AG04450 (cell line): ENCODE measurements around the gene CPNE5. TPM values are rescaled to one million over a fixed set of nuclear protein-coding genes. Genes with fewer than 3 reads are reported as not detected.

Source experiments
- CTCF ChIA-PET: fragments of 300-600, 350-600 bp; formaldehyde crosslinking; extraction: SDS; loops from one replicate; lab custom pipeline; 2022; ENCODE audit warnings: antibody characterized with exemption, inconsistent platforms; lab: Charles Lee
- POLR2A ChIA-PET: fragments of 350-600 bp; formaldehyde crosslinking; extraction: SDS; loops from one replicate; lab custom pipeline; 2021; ENCODE audit warnings: antibody characterized with exemption, inconsistent platforms; lab: Yijun Ruan, JAX
- DNase-seq: peaks from one replicate; pipeline ENCODE4 v3.0.0-alpha.2; 2011; ENCODE audit warnings: low read depth, low spot score
- H3K27ac ChIP-seq: one replicate; pipeline ENCODE4 v1.5.1; 2012; ENCODE audit warnings: low read depth, low read length, control low read depth
- H3K27me3 ChIP-seq: one replicate; pipeline ENCODE4 v1.6.0; 2012; ENCODE audit warnings: low read length; ENCODE audit not compliant: control insufficient read depth, insufficient read depth
- H3K4me3 ChIP-seq: 2 replicates; pipeline ENCODE4 v1.5.1; 2011; ENCODE audit warnings: mild to moderate bottlenecking, low read depth, low read length, control low read depth
- H3K9me3 ChIP-seq: 2 replicates; pipeline ENCODE4 v1.5.1; 2012; ENCODE audit warnings: low read length; ENCODE audit not compliant: control insufficient read depth, insufficient read depth
- CTCF ChIP-seq: IDR thresholded peaks from 2 replicates; pipeline ENCODE4 v1.5.1; 2011; ENCODE audit warnings: low read depth, low read length, control low read depth, inconsistent platforms
- polyA plus RNA-seq: library from polyadenylated mRNA; depleted of rRNA; stranded (reverse); fragments of >200 nt; gene quantifications from 2 replicates; pipeline ENCODE4 v1.2.3, GENCODE V29; 2011

Gene CPNE5
- polyA plus RNA-seq, 1 experiment, result 0.10 TPM

DNA sequence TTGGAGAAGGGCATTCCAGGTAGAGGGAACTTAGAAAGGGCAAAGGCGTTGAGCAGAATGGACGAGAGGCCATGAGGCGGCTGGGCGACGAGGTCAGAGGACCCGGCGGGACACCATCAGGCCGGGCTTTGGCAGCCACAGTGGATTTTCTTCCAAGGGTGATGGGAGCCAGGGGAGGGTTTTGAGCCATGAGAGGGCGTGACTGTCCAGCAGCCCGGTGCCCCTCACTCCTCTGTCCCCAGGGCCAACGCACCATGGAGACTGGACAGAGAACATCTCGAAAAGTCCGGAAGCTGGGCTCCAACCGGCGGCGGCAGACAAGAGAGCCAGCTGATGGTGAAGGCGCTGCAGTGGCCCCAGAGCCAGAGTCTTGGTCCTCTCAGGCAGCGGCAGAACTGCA is 135.3 kb downstream of the CPNE5 start:
- CTCF ChIA-PET, result no interaction called here
- H3K9me3 ChIP-seq, result peaks cover 5% of the 10 kb centered on the region
- H3K4me3 ChIP-seq, result no peak overlapping the region
- H3K27me3 ChIP-seq, result peaks cover 17% of the 10 kb centered on the region
- H3K27ac ChIP-seq, result no peak overlapping the region
- POLR2A ChIA-PET, result no interaction called here
- no peak for DNase-seq
- no peak for TF ChIP-seq CTCF

DNA sequence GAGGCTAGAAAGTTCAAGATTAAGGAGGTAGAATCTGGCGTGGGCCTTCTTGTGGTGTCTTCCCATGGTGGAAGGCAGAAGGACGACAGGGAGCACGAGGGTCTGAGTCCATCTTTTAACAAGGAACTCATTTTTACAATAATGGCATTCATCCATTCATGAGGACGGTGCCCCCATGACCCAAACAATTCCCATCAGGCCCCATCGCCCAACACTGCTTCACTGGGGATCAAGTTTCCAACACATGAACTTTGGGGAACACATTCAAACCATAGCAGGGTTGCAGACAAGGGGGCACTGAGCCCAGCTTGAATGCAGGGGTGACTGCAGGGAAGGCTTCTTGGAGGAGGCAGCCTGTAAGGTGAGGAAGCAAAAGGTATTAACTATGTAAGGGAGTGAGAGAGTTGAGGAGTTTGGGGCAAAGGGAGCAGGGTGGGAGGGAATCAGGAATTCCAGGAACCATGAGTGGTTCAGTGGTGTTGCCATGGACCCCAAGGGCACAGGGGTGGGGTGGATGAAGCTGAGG is 136.1 kb downstream of the CPNE5 start:
- peaks cover 17% of the 10 kb centered on the region for H3K27me3 ChIP-seq
- POLR2A ChIA-PET, result no interaction called here

DNA sequence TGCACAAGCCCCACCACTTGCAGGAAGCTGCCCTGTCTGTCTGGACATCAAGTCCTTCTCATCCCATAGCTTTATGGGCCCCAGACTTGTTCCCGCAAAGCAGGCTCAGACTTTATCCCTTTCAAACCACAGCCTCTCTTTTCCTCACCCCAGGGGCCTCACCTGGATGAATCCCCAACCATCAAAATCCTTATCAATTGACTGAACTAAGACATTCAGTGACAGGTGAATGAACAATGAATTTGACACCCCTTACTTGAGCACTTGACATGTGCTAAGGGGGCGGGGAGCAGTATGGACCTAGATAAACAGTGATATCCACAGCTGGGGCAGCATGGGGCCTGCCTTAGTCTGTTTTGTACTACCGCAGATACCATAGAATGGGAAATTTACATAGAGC is 136.6 kb downstream of the CPNE5 start:
- Histone ChIP-seq H3K4me3 (no peak overlapping the region), H3K27ac (no peak overlapping the region), H3K9me3 (peaks cover 6% of the 10 kb centered on the region), H3K27me3 (peaks cover 17% of the 10 kb centered on the region)
- no peak for DNase-seq
- POLR2A ChIA-PET, result no interaction called here
- TF ChIP-seq CTCF, result no peak
- CTCF ChIA-PET, result interaction anchor here (1.5 kb wide), 1 partner anchor 22 kb away, joined by 5 read pairs; no protein-coding TSS in a partner anchor

More for the DNA sequence above, 136.1 kb downstream of the CPNE5 start:
- TF ChIP-seq CTCF, result no peak
- no peak for DNase-seq
- Histone ChIP-seq H3K4me3 (no peak overlapping the region), H3K27ac (no peak overlapping the region), H3K9me3 (peaks cover 5% of the 10 kb centered on the region)
- CTCF ChIA-PET, result no interaction called here

DNA sequence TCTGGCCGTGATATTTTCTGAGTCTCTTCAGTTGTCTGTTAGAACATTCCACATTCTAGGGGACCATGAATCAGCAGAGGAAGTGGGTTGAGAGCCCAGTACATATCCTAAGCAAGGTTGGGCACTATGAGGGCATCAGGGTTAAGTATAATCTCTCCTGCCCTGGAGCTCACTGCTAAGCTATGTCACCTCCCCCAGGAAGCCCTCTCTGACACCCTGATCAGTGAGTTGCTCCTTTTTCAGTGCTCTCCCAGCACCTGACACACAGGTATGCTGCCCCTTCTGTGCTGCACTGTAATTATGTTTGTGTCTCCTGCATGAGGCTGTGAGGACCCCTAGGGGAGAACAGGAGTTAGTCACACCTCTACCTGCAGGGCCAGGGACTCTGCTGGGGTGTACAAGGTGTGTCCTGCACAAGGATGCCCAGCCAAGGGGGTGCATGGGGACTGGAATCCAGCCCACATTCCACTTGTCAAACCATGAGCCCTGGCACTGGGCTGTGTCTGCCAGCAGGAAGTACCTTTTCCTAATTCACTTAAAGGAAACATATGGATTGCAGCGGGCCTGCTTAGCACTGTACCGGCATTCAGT is 137.7 kb downstream of the CPNE5 start:
- DNase-seq, result no peak
- Histone ChIP-seq H3K9me3 (peaks cover 12% of the 10 kb centered on the region), H3K4me3 (no peak overlapping the region), H3K27me3 (peaks cover 20% of the 10 kb centered on the region), H3K27ac (no peak overlapping the region)
- ChIA-PET POLR2A (no interaction called here), CTCF (interaction anchor here (0.6 to 1.5 kb wide), 3 partner anchors 21 to 133 kb away, joined by 3 to 5 read pairs (median 3); no protein-coding TSS in a partner anchor)
- TF ChIP-seq CTCF, result no peak

- Histone ChIP-seq H3K27me3 (peaks cover 20% of the 10 kb centered on the region), H3K4me3 (no peak overlapping the region), H3K27ac (no peak overlapping the region), H3K9me3 (peaks cover 12% of the 10 kb centered on the region)
- no peak for DNase-seq
- POLR2A ChIA-PET, result no interaction called here
- CTCF ChIA-PET, result interaction anchor here (0.9 kb wide), 2 partner anchors 53 to 86 kb away, joined by 4 to 6 read pairs; no protein-coding TSS in a partner anchor
- no peak for TF ChIP-seq CTCF
Measured at GRCh38 chr6:36700831-36701230, 138.4 kb downstream of the CPNE5 start.
